Myocyte (in vitro differentiated cells): ENCODE measurements around the gene HTR3E. TPM values are rescaled to one million over a fixed set of nuclear protein-coding genes. Genes with fewer than 3 reads are reported as not detected.
"Not testable (repeated sequence)": the region's sequence is repeated elsewhere in the genome, so short reads cannot be mapped to it uniquely, and the experiment has no call there.

Experiments
- DNase-seq: peaks from one replicate; pipeline ENCODE4 v3.0.0-alpha.2; 2012; ENCODE audit warnings: low read depth
- polyA plus RNA-seq: library from polyadenylated mRNA; unstranded; fragments of >200 nt; gene quantifications from one replicate; pipeline ENCODE4 v1.2.1, GENCODE V29; 2012; ENCODE audit warnings: missing spikeins
- total RNA-seq: library from RNA; depleted of rRNA; stranded (reverse); fragments of >200 nt; gene quantifications from 2 replicates; pipeline ENCODE4 v1.2.3, GENCODE V29; 2014

The HTR3E gene, protein sequence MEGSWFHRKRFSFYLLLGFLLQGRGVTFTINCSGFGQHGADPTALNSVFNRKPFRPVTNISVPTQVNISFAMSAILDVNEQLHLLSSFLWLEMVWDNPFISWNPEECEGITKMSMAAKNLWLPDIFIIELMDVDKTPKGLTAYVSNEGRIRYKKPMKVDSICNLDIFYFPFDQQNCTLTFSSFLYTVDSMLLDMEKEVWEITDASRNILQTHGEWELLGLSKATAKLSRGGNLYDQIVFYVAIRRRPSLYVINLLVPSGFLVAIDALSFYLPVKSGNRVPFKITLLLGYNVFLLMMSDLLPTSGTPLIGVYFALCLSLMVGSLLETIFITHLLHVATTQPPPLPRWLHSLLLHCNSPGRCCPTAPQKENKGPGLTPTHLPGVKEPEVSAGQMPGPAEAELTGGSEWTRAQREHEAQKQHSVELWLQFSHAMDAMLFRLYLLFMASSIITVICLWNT
- total RNA-seq, result 3.1 and 7.1 TPM in 2 replicates
- 3.7 TPM for polyA plus RNA-seq

DNA sequence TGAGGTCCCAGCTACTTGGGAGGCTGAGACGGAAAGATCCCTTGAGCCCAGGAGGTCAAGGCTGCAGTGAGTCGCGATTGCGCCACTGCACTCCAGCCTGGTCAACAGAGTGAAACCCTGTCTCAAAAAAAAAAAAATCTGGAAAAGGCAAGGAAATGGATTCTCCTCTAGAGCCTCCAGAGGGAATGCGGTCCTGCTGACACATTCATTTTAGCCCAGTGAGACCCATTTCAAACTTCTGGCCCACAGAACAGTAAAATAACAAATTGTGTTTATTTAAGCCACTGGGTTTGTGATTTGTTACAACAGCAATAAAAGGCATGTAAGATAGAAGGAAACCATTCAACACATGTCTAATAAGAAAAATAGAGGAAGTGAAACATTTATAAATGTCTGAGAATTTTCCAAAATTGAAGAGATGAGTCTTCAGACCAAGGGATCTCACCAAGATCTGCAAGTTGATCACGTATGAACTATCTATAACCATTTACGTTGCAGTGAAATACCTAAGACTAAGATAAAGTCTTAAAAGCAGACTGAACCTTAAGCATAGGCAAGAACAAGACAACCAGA lies at the start of gene HTR3E:
TSS of gene HTR3E (plus strand) at position 254 of the 573 bp plus-strand sequence. CDS start 466 bp downstream, outside the sequence.
- DNase-seq, result no peak

DNA sequence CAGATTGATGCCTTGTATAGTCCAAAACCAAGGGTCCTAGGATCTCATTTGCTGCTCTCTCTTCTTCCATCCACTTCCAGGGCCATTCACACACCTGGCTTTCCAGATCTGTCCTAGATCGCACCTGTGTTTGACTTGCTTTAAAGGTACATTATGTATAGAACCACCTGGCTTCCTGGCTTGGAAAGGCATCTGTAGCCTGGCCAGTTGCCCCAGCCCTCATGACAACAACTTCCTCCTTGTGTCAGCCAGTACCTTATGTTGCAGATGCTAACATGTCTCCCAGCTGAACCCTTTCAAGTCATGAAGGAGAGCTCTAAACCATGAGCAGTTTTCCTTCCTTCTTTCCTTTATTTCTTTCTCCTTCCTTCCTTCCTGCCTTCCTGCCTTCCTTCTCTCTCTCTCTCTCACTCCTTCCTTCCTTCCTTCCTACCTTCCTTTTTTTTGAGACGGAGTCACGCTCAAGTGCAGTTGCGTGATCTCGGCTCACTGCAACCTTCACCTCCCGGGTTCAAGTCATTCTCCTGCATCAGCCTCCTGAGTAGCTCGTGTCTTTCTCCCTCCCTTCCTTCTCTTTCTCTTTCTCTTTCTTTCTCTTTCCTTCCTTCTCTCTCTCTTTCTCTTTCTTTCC lies 46.5 kb upstream of the HTR3E start:
- no peak for DNase-seq

DNA sequence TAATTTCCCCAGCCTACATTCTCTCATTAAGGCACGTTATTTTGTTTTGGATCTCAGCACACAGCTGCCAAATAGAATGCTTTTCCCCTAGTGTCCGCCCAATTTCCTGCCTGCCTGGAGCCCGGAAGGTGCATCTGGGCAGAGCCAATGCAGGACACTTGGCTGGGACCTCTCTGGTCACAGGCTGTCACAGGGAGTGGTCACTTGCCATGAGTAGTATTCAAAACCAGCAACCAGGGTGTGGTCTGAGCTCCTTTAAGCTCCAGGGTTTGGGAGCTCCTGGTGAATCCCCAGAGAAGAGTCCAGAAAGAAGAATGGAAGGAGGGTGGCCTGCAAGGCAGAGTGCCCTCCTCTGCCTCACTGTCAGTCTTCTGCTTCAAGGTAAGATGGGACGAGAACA lies 44.1 kb upstream of the HTR3E start, which contains the start of gene HTR3C:
TSS of gene HTR3C (plus strand) at position 281 of the 400 bp plus-strand sequence. CDS start at position 315, 34 bp downstream.
- no peak for DNase-seq

DNA sequence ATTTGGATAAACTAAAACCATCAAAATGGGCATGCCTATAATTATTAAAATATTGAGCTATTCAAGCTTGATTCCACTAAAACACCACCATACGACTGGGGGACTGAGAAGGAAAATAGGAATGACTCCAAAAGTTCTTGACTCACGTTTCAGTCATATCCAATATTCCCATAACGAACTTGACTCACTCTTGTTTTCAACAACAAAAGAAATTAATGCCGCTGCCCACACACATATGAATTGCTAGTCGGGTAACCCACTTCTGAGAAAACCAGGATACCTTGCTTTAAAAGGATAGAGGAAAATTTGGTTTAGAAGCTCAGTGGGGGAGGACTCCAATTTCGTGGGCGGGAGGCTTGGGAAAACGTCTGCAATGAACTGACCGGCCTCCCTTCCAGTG lies 38.8 kb upstream of the HTR3E start:
- peak; percentile 25 for DNase-seq

DNA sequence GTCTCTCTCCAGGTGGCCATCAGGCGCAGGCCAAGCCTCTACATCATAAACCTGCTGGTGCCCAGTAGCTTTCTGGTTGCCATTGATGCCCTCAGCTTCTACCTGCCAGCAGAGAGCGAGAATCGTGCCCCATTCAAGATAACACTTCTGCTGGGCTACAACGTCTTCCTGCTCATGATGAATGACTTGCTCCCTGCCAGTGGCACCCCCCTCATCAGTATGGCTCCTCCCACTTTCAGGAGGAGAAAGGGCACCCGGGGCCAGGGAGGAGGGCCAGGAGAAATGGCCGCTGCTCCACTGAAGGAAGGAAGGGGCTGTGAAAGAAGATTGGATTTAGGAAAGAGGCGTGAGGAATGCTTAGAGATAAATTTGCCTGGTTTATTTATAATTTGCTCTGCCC lies 37.4 kb upstream of the HTR3E start:
- DNase-seq, result no peak

DNA sequence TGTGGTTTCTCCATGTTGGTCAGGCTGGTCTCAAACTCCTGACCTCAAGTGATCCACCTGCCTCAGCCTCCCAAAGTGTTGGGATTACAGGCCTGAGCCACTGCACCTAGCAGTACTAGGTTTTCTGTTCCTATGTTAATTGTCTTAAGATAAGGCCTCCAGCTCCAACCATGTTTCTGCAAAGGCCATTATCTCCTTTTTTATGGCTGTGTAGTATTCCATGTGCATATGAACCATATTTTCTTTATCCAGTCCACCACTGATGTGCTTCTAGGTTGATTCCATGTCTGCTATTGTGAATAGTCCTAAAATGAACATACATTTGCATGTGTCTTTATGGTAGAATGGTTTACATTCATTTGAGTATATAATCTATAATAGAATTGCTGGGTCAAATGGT lies 34.2 kb upstream of the HTR3E start:
- DNase-seq, result no peak

DNA sequence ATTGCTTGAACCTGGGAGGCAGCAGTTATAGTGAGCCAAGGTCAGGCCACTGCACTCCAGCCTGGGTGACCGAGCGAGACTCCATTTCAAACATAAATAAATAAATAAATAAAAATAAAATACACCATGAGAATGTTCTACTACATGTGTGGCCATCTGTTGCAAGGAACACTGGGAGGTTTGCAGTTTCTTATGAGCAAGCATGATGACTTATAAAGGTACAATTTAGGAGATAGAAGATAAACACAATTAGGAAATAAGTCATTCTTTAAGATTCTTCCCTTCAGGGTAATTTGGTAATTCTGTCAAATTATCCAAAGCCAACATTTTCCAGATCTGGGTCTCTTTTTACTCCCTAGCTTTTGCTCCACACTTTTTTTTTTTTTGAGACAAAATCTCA lies 30.7 kb upstream of the HTR3E start:
- DNase-seq, result no peak

DNA sequence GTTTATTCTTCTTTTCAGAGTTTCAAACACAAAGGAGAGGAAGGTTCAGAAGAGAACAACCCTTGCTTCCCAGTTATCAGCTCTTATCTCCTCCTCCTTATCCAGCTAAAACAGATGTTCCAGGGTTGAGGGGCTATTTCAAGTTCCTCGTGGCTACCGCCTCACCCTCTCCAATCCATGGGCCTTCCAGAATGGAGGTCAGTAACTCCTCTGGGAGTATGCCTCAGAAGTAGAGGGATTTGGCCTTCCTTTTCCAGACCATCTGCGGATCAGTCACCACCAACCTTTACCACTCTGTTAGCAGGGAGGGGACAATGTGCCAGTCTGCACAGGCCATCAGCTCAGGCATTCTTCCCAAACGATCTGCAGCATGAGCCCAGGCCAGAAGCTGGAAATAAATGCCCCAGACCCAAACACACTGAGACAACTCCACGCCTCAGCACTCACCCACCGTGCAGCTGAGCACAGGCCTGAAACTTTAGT lies 29.2 kb upstream of the HTR3E start:
- DNase-seq, result no peak

DNA sequence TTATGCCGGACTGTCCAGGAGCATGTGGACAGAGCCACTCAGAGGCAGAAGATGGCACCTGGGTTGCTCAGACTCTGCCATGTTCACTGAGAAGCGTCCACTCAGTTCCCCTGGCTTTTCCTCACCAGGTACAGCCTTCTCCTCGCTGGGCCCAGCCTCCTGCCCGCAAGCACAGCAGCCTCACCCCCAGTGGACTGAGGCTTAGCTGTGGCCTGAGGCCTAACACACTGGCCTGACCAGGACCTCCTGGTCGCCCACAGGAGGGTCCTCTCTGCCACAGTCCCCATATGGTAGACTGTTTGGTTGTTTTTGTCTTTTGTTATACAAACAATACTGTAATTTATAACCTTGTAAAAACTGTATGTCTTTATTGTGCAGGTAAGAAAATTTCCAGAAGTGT lies 28.5 kb upstream of the HTR3E start:
- DNase-seq, result no peak

DNA sequence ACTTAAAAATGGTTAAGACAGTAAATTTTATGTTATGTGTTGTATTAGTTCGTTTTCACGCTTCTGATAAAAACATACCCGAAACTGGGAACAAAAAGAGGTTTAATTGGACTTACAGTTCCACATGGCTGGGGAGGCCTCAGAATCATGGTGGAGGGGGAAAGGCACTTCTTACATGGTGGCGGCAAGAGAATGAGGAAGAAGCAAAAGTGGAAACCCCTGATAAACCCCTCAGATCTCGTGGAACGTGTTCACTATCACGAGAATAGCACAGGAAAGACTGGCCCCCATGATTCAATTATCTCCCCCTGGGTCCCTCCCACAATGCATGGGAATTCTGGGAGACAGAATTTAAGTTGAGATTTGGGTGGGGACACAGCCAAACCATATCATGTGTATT lies 25.7 kb upstream of the HTR3E start:
- DNase-seq, result not testable (repeated sequence)

DNA sequence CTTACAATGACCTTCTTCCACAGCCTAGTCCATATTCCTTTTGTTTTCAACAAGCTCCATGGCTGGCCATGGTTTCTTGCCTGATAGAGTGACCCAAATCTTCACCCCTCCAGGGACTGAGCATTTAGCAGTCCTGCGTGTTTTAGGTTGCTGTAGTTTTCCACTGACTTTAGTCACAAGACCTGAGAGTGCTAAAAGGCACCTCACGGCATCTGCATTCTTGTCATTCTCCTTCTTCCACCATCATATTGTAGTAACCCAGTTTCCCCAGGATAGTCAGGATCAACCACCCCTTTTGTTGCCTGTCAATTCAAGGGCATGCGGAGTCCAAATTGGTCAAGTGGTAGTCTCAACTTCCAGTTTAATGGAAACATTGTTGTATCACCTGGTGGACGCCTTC lies 23.2 kb upstream of the HTR3E start:
- DNase-seq, result no peak

DNA sequence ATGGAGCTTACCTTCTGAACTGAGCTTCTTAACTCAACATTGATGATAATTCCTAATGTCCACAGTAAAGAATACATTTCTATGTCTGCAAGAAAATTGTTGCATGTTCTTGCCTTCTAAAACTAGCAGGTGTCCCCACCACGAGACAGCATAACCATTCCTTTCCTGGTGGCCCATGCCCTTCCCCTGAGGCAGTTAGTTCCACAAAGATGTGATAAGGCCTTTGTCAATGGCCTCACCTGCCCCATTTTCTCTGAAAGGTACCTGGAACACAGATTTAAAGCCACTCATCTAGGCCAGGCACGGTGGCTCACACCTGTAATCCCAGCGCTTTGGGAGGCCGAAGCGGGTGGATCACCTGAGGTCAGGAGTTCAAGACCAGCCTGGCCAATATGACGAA lies 21.0 kb upstream of the HTR3E start:
- DNase-seq, result no peak

DNA sequence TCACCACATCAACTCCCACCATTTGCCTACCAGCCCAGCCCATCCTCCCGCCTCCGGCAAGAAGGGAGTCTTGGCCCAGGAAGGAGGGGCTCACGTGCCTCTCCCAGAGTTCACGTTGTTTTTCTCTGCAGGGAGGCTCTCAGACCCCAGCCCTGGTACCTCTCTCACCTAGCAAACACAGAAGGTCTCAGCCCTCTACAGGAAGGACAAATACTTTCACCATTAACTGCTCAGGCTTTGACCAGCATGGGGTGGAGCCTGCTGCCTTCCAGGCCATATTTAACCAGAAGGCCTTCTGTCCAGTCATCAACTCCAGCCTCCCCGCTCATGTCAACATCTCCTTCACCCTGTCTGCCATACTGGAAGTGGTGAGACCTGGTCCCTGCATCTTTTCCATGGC lies 19.0 kb upstream of the HTR3E start:
- no peak for DNase-seq

DNA sequence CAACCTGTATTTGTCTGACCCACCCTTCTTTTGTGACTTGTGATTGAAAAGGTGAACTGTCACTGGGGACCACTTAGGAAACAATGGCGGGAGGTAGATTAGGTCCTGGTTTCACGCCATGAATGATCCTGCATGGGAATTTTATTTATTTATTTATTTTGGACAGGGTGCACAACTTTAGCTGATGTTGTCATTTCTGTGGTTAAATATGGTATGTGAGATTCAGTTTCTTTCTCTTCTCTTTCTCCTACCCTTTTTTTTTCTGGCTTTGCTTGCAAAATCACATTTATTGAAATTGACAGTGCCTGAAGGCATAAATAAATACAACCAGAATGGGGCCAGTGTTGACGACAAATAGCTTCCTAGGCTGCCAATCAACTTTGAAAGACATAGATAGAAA lies 18.0 kb upstream of the HTR3E start:
- peak; percentile 24 for DNase-seq

DNA sequence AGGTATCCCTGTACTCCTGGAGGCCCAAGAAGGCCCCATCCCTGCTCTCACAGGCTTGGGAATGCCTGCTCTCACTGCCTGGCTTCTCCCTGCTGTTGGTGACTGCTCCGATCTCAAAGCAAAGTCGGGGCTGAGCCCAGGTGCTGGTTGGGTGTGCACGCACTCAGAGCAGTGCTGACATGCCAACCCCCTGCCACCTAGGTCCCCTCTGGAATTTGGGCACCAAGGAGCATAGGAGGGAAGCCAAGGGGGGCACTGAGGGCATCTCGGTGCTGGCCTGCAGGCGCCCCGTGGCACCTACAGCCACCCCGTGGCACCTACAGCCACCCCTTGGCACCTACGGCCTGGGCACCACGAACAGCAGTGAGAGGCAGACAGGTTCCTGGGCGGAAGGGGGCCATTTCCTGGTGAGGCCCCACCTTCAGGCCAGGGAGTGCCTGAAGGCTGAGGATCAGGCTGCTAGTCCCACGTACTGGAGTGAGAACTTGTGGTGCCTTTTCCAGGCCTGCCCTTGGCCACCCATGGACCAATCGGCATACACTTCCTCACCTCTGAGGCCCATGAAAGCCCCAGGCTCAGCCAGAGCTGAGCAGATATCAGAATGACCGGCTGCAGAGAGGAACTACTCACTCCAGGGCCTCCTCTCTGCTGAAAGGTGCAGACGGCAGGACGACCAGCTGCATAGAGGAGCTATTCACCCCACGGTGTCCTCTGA lies 15.6 kb upstream of the HTR3E start:
- no peak for DNase-seq

DNA sequence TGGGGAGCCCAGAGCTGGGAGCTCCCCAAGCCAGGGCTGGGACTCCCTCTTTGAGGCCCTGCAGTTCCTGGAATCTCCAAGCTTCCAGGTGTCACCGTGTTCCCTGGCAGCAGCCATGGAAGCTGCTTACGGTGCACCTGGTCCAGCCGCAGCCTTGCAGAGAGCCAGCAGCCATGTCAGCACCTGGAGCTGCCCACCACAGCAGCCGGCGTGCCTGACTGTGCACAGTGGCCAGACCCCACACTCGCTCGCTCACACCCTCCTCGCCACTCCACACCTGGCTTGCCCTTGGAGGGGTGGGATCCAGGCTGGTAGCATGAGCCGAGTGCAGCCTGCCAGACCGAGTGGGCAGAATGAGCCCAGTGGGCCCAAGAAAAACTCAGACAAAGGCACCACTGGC lies 14.8 kb upstream of the HTR3E start:
- DNase-seq, result no peak

DNA sequence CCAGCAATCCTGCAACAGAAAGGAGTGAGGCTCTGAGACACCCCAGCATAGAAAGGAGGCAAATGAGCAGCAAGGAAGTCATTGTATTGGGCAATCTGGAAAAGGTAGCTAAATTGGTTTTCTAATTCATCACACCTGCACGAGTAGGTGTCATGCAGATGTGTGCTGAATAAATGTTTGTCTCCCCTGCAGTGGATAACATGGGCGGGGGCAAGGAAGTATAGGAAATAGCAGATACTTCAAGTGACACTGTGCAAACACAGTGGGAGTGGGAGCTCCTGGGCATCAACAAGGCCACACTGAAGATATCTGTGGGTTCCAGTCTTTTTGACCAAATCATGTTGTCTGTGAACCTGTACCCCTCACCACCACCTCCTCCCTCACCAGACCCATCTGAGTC lies 14.4 kb upstream of the HTR3E start:
- DNase-seq, result no peak

DNA sequence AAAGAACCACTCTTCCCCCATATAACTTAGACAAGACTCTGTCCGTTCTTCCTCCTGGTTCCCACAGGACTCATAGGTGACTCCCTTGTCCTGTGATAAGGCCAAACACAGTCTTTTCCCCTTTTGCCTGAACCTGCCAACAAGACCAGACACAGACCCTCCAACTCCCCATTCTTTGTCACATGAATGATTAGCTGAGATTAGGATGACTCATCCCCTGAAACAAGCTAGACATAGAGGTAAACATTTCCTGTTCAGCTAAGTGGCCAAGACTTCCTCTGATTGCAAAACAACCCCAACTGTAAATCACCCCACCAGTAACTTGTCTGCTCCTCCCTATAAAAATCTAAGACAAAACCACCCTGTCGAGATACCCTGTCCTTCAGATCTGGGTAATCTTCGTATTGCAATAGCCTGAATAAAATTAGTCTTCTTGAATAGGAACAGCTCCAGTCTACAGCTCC lies 11.4 kb upstream of the HTR3E start:
- no peak for DNase-seq

DNA sequence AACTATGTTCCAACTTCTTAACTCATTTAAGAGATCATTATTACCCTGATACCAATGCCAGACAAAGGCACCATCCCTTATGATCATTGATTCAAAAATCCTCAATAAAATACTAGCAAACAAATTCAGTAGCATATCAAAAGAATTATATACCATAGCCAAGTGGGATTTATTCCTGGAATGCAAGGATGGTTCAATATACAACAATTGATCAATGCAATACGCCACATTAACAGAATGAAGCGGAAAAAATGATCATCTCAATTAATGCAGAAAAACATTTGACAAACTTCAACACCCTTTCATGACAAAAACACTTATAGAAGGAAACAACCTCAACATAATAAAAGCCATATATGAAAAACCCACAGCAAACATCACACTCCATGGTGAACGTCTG lies 4.7 kb upstream of the HTR3E start:
- no peak for DNase-seq

DNA sequence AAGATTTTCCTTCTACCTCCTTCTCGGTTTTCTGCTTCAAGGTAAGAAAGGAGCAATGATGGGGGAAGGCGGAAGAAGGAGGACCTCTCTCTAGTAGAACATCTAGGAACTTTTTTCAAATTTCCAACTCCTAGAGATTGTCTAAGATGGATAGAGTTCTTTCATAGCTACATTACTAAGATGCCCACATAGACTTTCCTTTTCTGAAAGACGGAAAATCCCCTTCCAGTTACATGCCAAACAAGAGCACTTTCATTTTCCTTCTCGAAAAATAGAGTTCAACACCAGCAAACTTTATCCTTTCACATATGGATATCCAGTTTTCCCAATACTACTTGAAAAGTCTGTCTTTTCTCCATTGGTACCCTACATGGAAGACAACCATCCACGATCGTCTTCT lies 692 bp downstream of the HTR3E start:
- DNase-seq, result no peak
